GM20431 (cell line): ENCODE data around the gene RAP1GAP2.

Experiments
- in situ Hi-C: fragments of 300-500 bp; cut with MseI, MboI; formaldehyde crosslinking; loops from one replicate; pipeline ENCODE4 v1.15.0; 2020; ENCODE audit warnings: low sequenced_read_pairs; ENCODE audit not compliant: unreplicated experiment

Gene RAP1GAP2

DNA sequence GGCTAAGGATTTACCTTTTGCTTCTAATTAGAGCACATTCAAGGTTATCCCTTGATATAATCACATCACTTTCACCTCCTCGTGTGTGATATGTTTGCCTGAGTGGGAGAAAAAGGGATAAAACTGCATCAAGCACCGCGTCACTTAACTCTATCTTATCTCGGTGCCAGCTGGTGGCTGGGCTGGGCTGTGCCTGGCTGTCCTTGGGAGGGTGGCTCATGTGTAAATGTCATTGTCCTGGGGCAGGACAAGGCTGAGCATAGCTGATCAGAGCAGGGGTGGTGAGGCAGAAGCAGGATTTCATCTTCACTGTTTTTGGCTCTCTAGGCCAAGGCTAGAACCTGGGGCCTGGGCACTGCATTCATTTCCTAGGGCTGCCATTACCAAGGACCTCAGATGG lies 105.3 kb downstream of the RAP1GAP2 start:
- in situ Hi-C loops = no loop called here

DNA sequence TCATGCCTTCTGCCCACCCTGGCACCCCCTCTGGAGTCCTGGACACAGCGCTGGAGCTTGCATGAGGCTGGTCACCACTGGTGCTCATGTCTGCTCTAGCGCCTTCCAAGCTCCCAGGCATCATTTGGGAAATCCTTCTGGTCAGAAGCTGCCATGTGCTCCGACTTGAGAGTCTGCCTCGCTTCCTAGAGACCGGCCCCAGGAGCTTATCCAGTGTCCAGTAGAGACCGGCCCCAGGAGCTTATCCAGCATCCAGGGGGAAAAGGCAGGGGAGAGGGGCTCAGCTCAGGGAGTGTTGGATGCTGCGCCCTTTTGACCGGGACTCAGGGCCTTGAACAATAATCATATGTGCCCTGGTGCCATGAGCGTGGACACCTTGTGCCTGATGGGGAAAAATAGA lies 106.3 kb downstream of the RAP1GAP2 start:
- in situ Hi-C loops = no loop called here

- in situ Hi-C loops = no loop called here
Measured at GRCh38 chr17:2903193-2903974, 107.1 kb downstream of the RAP1GAP2 start.

- in situ Hi-C loops = no loop called here
Measured at GRCh38 chr17:2904135-2904534, 107.9 kb downstream of the RAP1GAP2 start.

DNA sequence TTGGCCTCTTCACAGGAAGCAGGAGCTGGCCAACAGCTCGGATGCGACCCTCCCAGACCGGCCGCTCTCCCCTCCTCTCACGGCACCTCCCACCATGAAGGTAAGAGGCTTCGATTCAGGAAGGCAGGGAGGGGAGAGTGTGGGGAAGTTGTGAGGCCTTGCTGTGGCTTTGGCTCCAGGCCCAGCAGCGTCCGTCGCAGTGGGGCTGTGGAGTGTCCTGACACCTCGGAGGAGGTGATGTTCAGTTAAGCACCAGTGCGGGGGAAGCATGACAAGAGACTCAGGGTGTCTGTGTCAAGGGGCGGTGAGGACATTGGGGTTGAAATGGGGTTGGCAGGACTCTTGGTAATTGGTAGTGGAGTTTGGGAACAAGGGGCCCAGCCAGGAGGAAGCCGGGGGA lies 109.0 kb downstream of the RAP1GAP2 start:
- in situ Hi-C loops = no loop called here

DNA sequence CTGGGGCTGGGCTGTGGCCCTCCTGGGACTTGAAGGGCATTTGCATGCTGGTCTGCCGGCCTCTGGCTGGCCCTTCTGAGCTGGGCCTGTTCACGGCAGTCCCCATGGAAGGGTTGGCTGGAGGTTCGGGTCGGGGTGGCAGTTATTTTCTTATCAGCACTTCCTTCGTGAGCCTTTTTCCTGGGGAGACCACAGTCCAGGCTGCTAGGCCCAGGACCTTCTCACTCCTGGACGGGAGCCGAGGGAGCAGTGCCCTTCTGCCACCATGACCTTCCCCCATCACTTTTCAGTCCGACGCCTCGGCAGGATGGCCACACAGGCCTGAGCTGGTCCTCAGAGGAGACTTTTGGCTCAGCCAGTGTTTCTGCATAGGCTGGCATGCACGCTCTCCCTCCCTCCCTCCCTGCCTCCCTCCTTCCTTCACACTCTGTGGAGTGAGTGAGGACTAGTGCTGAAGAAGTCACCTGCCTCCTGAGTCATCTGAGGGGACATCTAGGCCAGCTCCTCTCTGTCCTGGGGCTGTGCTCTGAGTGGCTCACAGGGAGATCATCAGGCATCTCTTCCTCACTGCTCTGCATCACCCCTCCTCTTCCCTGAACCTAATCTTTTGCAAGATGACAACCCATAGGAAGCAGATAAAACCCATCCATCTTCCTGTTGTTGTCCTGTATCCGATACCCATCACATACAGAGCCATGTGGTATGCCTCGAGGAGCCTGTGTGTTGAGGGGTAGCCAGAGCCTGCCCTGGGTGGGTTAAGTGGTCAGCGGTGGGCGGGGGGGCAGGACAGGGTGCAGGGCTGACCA lies 109.7 kb downstream of the RAP1GAP2 start:
- in situ Hi-C loops = no loop called here

DNA sequence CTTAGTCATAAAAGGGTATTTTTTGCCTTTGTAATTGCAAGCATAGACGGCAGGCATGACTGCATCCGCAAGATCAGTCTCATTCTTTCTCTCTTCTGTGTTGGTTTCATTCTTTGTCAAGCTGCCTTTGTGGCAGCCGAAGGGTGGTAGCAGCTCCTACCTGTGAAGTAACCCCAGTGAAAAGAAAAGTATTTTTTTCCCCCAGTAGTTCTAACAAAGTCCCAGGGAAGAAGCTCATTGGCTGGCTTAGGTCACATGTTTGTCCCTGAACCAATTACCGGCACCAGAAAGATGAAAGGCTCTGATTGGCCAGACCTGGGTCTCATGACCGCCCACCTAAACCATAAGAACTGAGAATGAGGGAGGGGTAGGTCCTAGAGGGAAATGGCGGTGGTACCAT lies 110.7 kb downstream of the RAP1GAP2 start:
- in situ Hi-C loops = no loop called here

GRCh38 chr17:2909175-2909845 lies 113.1 kb downstream of the RAP1GAP2 start:
- in situ Hi-C loops = no loop called here

- in situ Hi-C loops = no loop called here
Measured at GRCh38 chr17:2909846-2910234, 113.6 kb downstream of the RAP1GAP2 start.

- in situ Hi-C loops = no loop called here
Measured at GRCh38 chr17:2911035-2911754, 115.0 kb downstream of the RAP1GAP2 start.

DNA sequence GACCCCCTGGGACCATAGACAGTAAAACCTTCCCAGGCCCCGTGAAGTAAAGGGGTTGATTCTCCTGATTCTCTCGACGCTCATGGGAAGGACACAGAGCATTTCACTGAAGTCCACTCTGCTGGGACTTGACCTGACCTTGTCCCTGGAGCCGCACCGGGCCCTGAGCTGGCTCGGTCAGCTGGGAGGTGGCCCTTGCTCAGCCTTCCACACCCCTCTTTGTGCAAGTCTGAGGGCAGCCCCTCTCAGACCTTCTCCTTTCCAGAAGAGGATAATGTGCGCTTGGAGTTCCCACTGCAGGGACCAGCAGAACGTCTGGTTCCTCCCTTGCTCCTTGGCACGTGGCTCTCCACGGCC lies 115.5 kb downstream of the RAP1GAP2 start:
- in situ Hi-C loops = no loop called here

DNA sequence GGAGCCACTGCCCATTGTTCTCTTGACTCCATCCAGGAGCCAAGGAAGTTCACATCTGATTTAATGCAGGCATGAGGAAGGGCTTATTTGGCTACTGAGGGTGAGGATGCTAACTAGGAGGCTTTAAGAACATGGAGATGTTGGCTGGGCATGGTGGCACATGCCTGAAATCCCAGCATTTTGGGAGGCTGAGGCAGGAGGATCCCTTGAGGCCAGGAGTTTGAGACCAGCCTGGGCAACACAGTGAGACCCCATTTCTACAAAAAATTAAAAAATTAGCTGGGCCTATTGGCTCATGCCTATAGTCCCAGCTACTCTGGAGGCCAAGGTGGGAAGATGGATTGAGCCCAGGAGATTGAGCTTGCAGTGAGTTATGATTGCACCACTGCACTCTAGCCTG lies 116.5 kb downstream of the RAP1GAP2 start:
- in situ Hi-C loops = no loop called here

GRCh38 chr17:2916461-2916860 lies 120.2 kb downstream of the RAP1GAP2 start:
- in situ Hi-C loops = no loop called here

GRCh38 chr17:2921443-2921842 lies 125.2 kb downstream of the RAP1GAP2 start:
- in situ Hi-C loops = no loop called here

- in situ Hi-C loops = no loop called here
Measured at GRCh38 chr17:2924211-2924610, 128.0 kb downstream of the RAP1GAP2 start.

DNA sequence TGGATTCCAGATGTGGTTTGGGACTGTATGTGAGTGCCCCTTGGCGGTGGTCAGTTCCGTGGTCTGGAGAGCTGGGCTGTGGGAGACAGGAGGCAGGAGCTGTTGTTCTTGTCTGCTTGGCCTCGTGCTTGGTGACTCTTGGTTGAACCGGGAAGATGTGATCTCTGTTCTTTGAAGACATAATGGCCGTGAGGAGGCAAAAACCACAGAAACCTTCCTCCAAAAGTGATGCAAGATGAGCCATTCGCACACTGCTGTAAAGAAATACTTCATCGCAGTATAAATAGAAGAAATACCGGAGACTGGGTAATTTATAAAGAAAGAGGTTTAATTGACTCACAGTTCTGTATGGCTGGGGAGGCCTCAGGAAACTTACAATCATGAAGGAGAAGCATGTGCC lies 128.8 kb downstream of the RAP1GAP2 start:
- in situ Hi-C loops = no loop called here

- in situ Hi-C loops = no loop called here
Measured at GRCh38 chr17:2926019-2926650, 129.9 kb downstream of the RAP1GAP2 start.

- in situ Hi-C loops = no loop called here
Measured at GRCh38 chr17:2928294-2928890, 132.2 kb downstream of the RAP1GAP2 start.

- in situ Hi-C loops = no loop called here
Measured at GRCh38 chr17:2929881-2930533, 133.8 kb downstream of the RAP1GAP2 start.
